LNCAP (cell line): ENCODE measurements around the gene AFAP1.

Source experiments
- TF ChIP-seq, protein P1 (sequence below): fragments of 450-650 bp; IDR thresholded peaks from 2 replicates; pipeline ENCODE4 v1.5.1; 2017; ENCODE audit warnings: mild to moderate bottlenecking

Gene AFAP1

GRCh38 chr4:7900334-7900909, 39.2 kb downstream of the AFAP1 start:
- TF ChIP-seq, protein P1, sequence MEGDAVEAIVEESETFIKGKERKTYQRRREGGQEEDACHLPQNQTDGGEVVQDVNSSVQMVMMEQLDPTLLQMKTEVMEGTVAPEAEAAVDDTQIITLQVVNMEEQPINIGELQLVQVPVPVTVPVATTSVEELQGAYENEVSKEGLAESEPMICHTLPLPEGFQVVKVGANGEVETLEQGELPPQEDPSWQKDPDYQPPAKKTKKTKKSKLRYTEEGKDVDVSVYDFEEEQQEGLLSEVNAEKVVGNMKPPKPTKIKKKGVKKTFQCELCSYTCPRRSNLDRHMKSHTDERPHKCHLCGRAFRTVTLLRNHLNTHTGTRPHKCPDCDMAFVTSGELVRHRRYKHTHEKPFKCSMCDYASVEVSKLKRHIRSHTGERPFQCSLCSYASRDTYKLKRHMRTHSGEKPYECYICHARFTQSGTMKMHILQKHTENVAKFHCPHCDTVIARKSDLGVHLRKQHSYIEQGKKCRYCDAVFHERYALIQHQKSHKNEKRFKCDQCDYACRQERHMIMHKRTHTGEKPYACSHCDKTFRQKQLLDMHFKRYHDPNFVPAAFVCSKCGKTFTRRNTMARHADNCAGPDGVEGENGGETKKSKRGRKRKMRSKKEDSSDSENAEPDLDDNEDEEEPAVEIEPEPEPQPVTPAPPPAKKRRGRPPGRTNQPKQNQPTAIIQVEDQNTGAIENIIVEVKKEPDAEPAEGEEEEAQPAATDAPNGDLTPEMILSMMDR: no peak

DNA sequence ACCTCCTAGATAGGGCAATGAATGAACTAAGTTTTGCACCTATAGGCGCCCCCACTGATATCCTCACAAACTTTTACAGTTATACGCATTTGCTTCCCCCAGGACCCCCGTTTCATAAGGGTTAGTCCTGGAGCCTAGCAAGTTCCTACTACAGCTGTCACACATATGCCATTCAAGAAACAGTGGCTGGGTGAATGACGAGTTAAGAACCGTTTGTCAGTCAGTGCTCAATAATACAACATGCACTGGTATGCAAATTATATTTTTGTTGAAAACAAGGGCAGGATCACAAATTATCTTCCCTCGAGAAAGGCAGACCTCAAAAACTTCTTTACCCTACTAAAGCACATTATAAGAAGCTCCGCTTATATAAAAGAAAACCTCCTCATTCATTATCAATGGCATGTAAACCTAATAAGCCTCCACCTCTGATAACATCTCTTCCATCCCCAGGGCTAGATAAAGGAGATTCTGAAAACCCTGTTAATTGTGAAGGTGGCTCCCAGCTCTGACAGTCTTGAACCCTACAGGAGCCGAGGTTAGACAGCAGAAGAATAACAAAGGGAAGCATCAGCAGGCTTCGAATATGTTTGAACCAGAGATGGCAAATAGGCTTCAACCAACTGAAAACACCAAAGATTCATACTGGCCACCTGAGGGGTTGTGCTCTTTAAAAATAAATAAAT, 40.3 kb downstream of the AFAP1 start:
- TF ChIP-seq, protein P1: no peak

- TF ChIP-seq, protein P1: no peak
Observed at GRCh38 chr4:7898385-7898784, 41.3 kb downstream of the AFAP1 start.

DNA sequence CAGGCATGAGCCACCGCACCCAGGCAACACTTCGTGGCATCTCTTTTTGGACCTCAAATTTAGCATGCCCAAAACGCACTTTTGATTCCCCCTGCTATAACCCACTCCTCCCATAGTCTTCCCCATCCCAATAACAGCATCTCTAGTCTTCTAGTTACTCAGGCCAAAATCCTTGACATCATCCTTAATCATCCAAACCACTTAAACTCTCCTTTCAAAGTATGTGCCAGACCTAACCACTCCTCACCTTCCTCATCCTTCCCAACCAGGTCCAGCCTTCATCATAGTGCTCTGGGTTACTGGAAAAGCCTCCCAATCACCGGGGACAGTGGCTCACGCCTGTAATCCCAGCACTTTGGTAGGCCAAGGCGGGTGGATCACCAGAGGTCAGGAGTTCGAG, 41.9 kb downstream of the AFAP1 start:
- TF ChIP-seq, protein P1: no peak

DNA sequence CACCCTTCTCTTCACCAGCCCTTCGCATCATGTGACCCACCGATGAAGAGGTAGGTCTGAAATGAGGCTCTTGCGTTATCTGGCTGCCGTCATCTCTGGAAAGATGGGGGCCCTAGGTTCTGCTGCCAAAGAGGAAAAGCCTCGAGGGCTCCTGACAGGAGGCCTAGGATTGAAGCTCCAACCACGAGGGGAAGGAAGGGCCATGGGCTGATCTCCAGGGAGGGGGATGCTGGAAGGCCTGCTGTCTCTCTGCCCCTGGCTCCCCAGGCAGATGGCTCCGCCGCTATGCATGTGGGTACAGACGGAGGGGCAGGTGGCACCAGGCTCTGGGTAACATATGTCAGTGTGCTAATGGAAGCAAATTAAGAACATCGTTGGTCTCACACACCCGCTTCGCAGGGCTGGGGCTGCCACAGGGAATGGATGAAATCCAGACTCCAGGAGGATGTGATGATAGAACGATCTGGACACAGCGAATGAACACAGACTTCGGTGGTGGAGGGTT, 44.9 kb downstream of the AFAP1 start:
- TF ChIP-seq, protein P1: no peak

- TF ChIP-seq, protein P1: no peak
Observed at GRCh38 chr4:7894098-7894676, 45.5 kb downstream of the AFAP1 start.

- TF ChIP-seq, protein P1: no peak
Observed at GRCh38 chr4:7893539-7893938, 46.1 kb downstream of the AFAP1 start.
